Measurements from ENCODE around the gene LIPT2.

The LIPT2 gene

GRCh38 chr11:74494916-74495315 is 1.4 kb upstream of the LIPT2 start:
- DNase-seq, result no peak

- peak; percentile 34 to 39 for DNase-seq
These were observed 487 bp upstream of the LIPT2 start for GRCh38 chr11:74493791-74494630.

GRCh38 chr11:74492084-74492483 is 1.4 kb downstream of the LIPT2 start:
- DNase-seq, result no peak

GRCh38 chr11:74490941-74491340 is 2.6 kb downstream of the LIPT2 start:
- no peak for DNase-seq

GRCh38 chr11:74487875-74488274 is 5.6 kb downstream of the LIPT2 start:
- peak in 1 of 2 experiments; percentile 6 for DNase-seq

- DNase-seq, result no peak
These were observed 7.7 kb downstream of the LIPT2 start for GRCh38 chr11:74485868-74486267.

GRCh38 chr11:74480688-74481417 is 12.7 kb downstream of the LIPT2 start:
- DNase-seq, result no peak

- no peak for DNase-seq
These were observed 13.8 kb downstream of the LIPT2 start for GRCh38 chr11:74479732-74480123.

- no peak for DNase-seq
These were observed 14.4 kb downstream of the LIPT2 start for GRCh38 chr11:74478877-74479731.

- DNase-seq, result no peak
These were observed 17.0 kb downstream of the LIPT2 start for GRCh38 chr11:74476536-74476935.

- DNase-seq, result no peak
These were observed 19.2 kb downstream of the LIPT2 start for GRCh38 chr11:74474316-74474715.

GRCh38 chr11:74473382-74474173 is 19.9 kb downstream of the LIPT2 start:
- no peak for DNase-seq

- DNase-seq, result no peak
These were observed 21.7 kb downstream of the LIPT2 start for GRCh38 chr11:74471668-74472429.

- DNase-seq, result no peak
These were observed 22.5 kb downstream of the LIPT2 start for GRCh38 chr11:74471037-74471436.

GRCh38 chr11:74470526-74470925 is 23.0 kb downstream of the LIPT2 start:
- DNase-seq, result no peak

- DNase-seq, result no peak
These were observed 24.6 kb downstream of the LIPT2 start for GRCh38 chr11:74468936-74469335.

GRCh38 chr11:74468521-74468920 is 25.0 kb downstream of the LIPT2 start:
- no peak for DNase-seq

- DNase-seq, result no peak
These were observed 25.5 kb downstream of the LIPT2 start for GRCh38 chr11:74468058-74468457.

GRCh38 chr11:74466916-74467885 is 26.3 kb downstream of the LIPT2 start, which contains the start of gene KCNE3:
TSS of gene KCNE3 (minus strand) at chr11:74467549. CDS start at chr11:74457563, 9,986 bp downstream.
- DNase-seq, result no peak

- no peak for DNase-seq
These were observed 28.2 kb downstream of the LIPT2 start for GRCh38 chr11:74465291-74465708.
